Measurements from ENCODE around the gene SPTB.

Gene SPTB

GRCh38 chr14:64857979-64858744, 21.5 kb downstream of the SPTB start:
- TF ChIP-seq CTCF (conservative IDR thresholded peaks at IDR 0.05): no peak
- no peak overlapping the region for H3K27ac ChIP-seq

- H3K27ac ChIP-seq: peak overlapping the region; percentile 80
- no peak for TF ChIP-seq CTCF (conservative IDR thresholded peaks at IDR 0.05)
These were observed 22.9 kb downstream of the SPTB start for GRCh38 chr14:64856529-64857445.

GRCh38 chr14:64855721-64856528, 23.8 kb downstream of the SPTB start:
- H3K27ac ChIP-seq: peak overlapping the region; percentile 80
- no peak for TF ChIP-seq CTCF (conservative IDR thresholded peaks at IDR 0.05)

GRCh38 chr14:64850369-64851137, 29.2 kb downstream of the SPTB start:
- no peak for TF ChIP-seq CTCF (conservative IDR thresholded peaks at IDR 0.05)
- H3K27ac ChIP-seq: no peak overlapping the region

- TF ChIP-seq CTCF (conservative IDR thresholded peaks at IDR 0.05): no peak
- no peak overlapping the region for H3K27ac ChIP-seq
These were observed 29.8 kb downstream of the SPTB start for GRCh38 chr14:64849940-64850339.

- TF ChIP-seq CTCF (conservative IDR thresholded peaks at IDR 0.05): no peak
- H3K27ac ChIP-seq: no peak overlapping the region
These were observed 31.5 kb downstream of the SPTB start for GRCh38 chr14:64848239-64848638.
